ENCODE measurements around the gene INPP5A.

Gene INPP5A

DNA sequence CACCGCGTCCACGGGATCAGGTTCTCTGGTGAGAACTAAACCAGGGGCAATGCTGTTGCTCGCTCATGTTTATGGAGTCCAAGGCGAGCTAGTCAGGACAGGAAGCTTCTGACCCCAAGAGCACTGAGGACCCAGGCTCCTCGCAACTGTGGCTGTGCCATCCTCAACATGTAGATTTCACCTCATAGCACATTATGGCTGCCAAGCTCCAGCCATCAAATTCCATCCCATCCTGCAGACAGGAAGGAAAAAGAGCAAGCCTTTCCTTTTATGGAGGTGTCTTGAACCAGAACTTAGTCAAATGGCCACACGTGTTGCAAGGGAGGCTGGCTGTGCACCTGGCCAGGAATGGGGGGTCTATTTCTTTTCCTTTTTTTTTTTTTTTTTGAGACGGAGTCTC is 264.5 kb downstream of the INPP5A start:
- DNase-seq (ENCODE audit: low read depth): no peak

DNA sequence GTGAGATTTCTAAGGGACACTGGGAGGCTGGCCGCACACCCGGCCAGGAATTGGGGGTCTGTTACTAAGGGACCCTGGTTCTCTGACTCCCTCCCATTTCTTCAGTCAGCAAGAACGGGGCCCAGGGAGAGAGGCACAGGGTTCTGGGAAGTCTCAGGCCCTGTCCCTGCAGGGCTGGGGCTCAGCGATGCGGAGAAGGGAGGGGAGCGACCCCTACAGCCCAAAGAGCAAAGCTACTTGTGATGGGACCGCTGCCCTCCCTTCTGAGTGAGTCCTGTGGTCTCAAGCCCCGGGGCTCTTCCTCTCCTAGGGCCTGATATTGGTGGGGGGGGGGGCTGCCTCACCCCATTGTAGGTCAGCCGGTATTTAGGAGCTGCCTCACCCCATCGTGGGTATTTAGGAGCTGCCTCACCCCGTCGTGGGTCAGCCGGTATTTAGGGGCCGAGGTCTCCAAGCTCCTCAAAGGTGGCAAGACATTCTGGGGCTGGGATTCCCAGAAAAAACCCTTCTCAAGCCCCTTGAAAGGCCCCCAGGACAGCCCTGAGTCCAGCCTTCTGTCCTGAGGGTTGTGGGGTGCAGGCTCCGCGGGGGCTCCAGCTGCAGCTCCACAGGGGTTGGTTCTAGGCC is 265.2 kb downstream of the INPP5A start:
- no peak for DNase-seq (ENCODE audit: low read depth)

DNA sequence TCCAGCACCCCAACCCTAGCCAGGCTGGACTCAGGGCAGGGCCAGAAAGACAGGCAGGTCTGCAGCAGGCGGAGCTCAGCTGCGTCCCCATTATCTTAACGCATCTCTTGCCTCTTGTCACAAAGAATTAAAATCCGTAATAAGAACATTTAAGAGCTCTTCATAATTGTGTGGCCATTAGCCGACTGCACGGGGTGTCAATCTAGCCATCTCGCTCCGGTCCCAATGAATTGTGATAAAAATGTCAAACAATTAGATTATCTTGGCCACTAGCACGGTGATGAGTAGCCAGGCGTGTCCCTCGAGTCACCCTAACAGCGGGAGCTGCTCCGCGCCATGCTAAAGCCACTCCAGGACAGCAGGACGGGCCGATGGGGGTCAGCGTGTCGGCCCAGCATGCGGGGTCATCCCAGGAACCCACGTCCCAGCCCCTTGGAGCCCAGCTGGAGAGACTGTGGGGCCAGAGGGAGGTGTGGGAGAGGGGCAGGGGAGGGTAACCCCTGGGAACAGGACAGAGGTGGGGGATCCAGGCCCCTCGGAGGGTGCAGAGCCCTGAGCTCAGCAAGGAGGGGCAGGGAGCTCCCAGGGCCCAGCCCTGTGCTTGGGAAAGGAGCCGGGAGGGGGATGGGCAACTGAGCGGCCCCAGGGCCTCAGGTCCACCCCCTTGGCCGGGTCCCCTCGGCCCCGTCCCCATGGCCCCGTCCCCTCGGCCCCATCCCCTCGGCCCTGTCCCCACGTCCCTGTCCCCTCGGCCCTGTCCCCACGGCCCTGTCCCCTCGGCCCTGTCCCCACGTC is 266.0 kb downstream of the INPP5A start:
- no peak for DNase-seq (ENCODE audit: low read depth)

DNA sequence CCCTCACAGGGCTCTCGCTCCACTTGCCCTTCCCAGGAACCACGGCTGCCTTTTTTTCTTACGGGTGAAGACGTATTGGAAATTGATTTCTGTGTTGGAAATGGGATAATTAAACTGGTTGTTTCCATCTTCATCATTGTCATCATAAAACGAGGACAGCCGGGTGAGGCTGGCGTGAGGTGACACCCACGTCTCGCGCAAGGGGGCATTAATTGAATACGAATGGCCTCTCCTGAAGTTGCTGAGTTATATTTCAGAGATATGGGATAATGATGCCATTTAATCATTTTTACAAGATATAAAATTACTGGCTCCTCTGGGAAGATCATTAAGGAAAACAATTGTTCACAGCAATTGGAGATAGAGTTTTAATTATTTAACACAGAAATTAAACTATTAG is 266.7 kb downstream of the INPP5A start:
- DNase-seq (ENCODE audit: low read depth): no peak

DNA sequence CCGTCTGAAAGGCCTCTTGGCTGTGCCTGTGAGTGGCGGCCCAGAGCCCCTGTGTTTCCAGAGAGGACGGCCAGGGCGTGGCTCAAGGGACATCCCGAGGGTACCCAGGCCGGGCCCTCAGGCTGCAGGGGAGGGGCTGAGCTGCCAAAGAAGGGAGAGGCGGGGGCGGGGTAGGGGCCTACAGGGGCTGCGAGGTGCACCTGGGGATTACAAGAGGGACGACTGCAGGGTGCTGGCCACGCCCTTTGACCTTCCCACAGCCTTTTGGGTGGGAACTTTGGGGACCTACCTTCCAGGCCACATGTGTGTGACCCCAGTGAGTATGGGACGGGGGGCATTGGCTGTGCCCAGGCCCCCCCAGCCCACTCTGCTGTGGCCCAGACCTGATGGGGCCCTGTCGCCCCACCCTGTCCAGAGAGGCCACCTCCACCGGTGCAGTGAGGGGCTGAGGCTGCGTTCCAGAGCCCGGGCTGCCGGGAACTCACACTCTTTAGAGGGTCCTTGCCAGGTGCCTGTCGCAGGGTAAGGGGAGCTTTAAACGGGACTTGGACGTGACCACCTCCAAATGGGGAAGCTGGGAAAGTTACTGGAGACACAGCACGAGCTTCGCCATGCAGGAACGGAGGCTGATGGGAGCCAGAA is 267.3 kb downstream of the INPP5A start:
- DNase-seq (ENCODE audit: low read depth): no peak

DNA sequence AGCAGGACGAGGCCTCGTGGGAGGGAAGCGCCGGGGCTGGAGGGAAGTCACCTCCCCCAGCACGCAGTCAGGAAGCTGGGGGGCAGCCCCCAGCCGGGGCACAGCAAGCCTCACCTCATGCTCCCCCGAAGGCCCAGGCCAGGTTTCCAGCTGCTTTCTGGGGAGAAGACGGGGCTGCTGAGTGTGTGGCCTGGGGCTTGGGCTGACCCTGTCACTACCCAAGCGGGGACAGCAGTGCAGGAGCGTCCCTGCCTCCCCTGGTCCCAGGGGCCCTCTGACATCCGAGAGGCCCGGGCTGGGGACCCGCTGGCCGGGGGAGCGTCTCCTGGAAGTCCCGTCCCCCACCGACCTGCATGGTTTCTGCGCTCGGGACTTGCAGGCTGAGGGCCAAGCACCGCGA is 268.0 kb downstream of the INPP5A start:
- DNase-seq (ENCODE audit: low read depth): no peak

DNA sequence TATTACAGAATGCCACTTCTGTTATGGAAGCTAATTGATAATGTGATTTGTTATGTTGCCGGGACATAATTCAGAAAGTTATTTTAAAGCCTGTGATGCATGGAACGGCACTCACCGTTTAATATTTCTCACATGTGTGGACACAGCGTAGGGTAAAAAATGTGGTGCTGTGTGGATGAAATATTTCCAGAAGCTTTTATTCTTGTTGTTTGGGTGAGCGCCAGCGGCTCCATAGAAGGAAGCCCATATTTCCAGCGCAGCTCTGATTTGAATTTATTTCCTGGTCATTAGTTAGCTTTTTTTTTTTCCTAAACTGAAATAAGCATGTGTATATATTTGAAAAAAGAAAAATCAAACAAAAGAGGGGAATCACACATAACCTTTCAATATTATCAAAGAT is 268.5 kb downstream of the INPP5A start:
- no peak for DNase-seq (ENCODE audit: low read depth)

DNA sequence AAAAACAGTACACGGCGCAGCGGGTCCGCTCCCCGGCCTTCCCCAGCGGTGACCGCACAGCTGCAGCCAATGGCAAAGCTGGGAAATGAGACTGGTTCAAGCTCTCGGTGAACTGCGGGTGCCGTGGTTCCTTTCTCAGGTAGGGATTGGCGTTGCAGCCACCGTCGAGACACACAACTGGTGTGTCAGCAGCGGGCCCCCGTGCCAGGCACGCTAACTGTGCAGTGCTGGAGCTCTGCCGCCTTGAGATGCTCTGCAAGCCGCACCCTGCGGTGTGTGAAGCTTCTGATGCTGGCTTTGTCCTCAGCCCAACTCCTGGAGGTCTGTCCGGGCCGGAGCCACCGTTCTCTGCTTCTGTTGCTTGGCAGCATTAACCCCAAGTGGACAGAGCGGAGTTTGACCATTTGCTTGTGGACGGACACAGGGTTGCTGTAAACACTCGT is 269.0 kb downstream of the INPP5A start:
- DNase-seq (ENCODE audit: low read depth): no peak

DNA sequence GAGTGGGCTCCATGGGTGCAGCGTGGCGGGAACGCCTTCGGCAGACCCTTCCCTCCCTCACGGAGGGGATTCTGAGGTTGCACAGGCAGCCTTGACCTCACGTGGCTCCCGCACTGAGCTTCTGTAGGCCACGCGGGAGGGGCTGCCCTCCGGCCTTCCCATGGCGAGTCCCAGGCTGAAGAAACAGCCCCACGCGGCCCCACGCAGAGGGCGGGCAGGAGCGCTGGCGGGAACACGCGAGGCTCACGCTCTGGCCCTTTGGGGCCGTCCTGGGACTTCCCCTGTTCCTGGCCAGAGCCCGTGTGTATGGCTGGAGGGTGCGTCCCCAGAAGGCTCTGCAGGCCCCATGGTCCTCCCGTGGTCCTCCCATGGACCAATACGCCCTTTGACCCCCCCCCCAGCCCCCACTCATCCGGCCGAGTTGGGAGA is 270.0 kb downstream of the INPP5A start:
- no peak for DNase-seq (ENCODE audit: low read depth)

DNA sequence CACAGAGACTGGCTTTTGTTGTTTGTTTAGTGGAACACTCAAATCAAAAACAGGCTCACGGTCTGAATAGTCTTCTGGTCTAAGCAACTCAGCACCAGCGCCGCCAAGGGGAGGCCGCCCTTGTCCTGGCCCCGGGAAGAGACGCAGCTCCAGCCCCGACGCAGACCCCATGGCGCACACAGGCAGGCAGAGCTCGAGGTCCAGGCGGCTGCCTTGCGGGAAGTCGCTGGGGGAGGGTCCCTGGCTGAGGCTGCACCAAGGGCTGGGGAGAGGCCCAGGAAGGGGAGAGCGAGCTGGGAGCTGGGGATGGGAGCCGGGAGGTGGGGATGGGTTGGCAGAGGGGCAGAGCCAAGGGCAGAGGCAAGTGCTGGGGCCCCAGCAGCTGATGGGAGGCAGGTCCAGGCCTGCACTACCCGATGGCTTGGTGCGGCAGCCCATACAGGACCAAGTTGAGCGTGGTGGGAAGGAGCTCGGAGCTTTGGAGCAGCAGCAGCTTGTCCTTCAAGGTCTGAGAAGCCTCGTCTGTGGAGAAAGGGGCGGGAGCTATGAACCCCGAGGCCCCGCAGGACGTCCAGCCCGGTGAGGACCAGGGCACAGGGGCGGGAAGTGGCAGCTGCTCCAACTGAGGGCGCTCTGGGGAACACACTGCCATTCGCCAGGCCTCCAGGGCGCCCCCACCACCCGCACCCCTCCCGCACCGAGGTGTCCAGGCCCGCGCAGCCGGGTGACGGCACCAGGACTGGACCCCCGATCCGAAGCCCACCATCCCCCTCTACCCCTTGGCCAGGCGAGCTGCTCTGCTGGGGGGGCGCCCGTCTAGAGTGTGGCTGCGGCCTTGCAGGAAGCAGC is 271.0 kb downstream of the INPP5A start:
- DNase-seq (ENCODE audit: low read depth): no peak

DNA sequence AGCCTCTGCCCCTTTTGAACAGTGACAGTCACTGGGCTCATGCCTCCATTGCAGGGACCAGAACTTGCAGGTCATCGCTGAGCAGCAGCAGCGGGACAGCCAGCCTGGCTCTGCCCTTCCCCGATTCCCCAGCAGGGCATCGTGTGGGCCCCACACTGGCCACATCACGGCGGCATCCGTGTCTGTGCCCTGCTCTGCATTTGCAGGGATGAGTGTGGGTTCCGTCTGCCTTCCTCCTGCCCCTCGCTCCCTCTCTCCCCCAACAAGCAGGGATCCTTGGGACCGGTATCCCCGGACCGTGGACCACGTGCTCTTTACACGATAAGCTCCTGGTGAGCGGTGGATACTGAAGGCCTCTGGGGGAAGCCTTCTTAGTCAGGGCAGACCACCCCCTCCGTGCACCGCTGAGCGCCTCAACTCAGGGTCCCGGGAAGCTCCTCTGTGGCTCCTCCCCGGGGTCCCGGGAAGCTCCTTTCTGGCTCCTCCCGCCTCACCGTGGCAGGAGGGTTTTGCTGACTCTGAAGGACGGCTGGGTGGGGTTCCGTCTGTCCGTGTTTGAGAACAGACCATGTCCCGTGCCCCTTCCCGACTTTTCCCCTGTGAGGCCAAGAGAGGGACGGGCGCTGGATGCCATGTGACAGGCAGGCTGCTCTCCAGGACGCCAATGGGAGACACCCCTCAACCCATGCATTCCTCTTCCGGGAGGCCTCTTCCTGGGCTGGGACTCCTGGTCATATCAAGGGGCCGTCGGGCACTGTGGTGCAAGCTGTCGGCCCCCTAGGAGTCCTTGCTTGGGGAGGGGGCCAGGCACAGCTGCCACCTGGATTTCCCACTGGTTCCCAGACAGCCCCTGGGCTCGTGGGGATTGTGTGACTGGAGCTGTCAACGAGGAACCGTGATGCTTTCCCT is 271.9 kb downstream of the INPP5A start:
- no peak for DNase-seq (ENCODE audit: low read depth)

DNA sequence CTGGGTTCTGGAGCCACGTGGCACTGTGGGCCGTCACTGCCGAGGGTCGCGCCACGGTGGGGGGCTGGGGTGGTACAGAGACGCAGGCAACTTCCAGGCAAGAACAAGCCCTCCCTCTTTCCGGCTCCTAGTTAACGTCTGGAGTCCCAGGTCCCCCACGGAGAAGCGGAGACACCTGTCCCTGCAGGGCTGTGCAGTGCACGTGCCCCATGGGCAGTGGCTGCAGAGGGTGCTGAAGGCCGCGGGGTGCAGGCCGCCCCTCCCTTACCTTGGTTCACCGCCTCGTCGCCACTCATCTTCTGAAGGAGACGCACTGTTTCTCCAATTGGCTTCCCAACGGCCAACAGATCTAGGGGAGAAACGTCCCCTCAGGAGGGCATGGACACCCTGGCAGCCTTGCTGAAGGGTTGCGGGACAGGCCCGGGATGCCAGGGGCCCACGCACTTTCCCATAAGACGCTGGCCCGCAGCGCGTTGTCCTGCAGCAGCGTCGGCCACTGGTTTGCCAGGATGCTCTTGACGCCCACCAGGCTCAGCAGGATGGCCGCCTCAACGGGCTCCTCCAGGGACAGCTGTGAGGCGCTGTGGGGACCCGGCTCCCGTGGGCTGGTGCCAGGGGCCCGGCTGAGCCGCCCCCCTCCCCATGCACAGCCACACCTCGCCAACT is 272.7 kb downstream of the INPP5A start:
- DNase-seq (ENCODE audit: low read depth): no peak

DNA sequence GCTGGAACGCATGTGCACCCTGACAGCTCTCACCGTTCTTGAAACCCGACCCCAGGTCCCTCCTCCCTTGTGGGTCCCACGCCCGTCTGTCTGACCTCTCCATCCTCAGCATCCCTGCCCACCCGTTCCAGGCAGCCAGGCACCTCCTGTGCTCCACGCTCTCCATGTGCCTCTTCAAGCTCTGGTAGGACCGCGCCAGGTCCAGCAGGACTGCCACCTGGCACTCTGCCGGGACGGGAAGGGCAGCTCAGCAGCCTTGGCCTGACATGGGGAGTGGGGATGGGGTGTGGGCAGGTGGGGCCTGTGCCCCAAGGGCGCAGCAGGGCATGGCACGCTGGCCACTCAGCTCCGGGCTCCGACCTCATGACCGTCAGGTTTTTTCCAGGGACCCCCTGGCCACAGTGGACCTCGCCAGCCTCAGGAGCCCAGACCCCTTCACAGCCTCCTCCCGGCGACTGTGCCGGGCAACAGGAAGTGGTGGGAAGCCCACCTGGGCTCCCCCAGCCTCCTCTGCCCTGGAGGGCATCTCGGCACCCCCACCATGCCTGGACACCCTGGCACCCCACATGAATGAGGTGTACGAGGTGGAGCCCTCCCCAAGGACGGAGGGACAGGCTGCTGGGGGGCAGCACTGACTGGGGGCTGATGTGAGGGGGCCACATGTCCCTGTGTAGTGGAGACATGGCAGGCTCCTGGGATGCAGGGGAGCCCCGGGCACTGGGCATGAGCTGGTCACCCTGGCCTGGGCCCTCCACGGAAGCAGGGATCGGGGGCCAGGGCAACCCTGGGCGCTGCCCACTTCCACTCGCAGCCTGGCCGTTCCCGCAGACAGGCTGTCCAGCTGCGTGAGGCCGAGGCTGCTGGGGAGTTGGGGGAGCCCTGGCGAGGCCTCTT is 273.5 kb downstream of the INPP5A start:
- no peak for DNase-seq (ENCODE audit: low read depth)

DNA sequence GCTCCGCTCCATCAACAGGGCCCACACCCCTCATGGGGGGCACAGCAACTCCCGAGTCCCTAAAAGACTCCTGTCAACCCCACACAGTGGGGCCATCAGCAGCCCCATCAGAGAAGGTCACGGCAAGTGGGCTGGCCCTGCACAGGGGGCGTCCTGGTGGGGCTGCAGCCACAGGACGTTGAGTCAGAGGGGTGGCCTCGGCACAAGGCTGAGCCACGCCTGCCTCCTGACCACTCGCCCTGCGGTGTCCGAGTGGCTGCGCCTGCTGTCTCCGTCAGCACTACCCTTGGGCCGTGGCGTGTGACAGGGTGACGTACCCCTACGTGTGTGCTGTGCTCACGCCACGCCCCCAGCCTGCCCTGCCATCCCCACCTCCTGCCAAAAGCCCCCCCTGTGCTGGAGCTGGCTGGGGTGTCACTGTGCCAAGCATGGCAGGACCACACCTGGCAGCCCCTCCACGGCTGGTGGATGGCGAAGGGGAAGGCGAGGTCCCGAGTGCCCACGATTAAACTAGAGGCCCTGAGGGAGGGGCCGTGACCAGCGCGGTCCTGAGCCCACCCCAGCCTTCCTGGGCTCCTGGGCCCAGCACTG is 274.4 kb downstream of the INPP5A start:
- no peak for DNase-seq (ENCODE audit: low read depth)

DNA sequence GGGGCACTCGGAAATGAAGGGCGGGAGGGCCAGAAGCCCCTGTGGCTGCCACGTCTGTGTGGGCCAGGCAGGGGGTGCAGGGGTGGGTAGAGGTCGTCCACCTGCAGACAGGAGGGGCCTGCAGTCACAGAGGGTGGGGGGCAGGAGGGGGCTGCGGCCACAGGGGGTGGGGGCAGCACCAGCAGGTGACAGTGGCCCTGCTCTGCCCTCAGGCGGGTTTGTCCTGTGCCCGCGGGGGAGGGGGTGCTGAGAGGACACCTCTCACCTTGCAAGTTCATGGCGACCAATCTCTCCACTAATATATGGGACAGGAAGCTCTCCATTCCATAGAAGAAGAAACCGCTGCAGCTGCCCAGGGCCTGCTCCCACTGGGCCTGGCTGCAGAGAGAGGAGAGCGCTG is 274.9 kb downstream of the INPP5A start:
- DNase-seq (ENCODE audit: low read depth): no peak

DNA sequence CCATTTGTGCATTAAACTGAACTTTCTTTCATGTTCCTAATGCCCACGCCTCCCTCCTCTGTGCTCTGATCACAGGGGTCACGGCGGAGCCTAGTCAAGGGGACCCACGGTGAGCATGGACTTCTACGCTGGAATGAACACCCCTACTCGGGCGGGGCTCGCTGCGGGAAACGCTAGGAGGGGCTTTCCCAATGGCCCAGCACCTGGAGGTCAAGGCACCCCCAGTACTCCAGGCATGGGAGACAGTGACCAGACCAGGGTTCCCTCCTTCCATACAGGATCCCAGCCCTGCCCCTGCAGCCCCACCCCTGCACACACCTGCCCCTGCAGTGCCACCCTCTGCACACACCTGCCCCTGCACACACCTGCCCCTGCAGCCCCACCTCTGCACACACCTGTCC is 275.4 kb downstream of the INPP5A start:
- DNase-seq (ENCODE audit: low read depth): no peak

DNA sequence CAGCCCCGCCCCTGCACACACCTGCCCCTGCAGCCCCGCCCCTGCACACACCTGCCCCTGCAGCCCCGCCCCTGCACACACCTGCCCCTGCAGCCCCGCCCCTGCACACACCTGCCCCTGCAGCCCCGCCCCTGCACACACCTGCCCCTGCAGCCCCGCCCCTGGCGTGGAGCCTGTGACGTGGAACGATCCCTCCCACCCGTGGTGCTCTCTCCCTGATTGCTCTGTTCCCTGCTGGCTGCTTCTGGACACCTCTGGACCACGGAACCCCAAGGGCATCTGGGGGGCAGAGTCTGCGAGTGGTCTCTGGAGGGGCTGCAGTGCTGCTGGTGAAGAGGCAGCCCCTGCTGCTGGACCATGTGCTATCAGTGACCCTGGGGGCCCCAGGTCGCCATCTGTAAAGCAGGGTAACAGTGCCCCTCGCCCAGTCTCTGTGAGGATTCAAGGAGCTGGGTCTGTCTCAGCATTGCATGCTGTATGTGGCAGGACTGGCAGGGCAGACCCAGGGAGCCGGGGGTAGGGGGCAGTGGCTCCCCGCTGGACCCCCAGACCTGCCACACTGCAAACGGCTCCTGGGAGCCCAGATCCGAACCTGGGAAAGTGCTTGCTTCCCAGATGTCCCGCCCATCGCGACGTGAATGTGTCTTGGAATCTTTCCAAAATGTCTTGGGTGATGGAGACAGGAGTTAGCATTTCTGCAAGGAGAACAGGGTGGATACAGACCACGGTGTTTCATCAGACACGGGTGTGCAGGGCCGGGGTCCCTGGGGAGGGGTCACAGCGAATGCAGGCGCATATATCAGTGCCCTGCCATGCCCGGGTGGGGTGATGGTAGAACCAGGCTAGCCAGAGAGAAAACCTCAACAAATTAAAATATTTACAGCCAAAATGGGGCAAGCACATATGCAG is 276.2 kb downstream of the INPP5A start:
- DNase-seq (ENCODE audit: low read depth): no peak

DNA sequence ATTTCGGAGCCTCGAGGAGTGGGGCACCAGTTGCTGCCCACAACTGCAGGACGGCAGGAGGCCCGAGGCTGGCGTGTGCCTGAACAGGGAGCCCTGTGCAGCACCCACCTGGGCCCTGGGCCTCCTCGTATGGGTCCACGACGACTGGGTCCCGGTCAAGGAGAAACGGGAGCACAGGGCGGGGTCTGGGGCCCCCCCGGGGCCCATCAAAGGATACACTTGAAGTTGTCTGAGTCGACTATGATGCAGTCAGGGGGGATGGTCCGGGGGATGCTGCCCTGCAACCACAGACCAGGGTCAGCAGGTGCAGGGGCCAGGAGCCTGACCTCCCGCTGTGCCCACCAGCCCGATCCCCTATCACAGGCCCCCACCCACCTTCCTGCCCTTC is 276.9 kb downstream of the INPP5A start:
- no peak for DNase-seq (ENCODE audit: low read depth)

Measured in stimulated activated CD8-positive, alpha-beta memory T cell treated with anti-CD3 and anti-CD28 coated beads, Interleukin-12 subunit alpha, Interleukin-12 subunit beta, amount 100 ng/mL, for 4 hours (primary cell).